ENCODE measurements around the gene HAO2.

DNA sequence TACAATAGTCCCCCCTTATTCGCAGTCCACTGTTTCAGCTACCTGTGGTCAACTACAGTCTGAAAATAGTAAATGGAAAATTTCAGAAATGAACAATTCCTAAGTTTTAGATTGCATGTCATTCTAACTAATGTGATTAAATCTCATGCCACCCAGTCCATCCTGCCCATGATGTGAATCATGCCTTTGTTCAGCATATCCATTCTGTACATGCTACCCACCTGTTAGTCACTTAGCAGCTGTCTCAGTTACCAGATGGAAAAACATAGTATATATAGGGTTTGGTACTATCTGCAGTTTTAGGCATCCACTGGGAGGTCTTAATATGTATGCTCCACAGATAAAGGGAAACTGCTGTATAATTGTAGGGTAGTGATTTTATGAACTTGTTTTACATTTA, 16.6 kb upstream of the HAO2 start:
- TF ChIP-seq EZH2 (IDR thresholded peaks at IDR 0.05; ENCODE audit: borderline replicate concordance, low read depth, low read length, severe bottlenecking), result no peak
- TF ChIP-seq, protein P1, sequence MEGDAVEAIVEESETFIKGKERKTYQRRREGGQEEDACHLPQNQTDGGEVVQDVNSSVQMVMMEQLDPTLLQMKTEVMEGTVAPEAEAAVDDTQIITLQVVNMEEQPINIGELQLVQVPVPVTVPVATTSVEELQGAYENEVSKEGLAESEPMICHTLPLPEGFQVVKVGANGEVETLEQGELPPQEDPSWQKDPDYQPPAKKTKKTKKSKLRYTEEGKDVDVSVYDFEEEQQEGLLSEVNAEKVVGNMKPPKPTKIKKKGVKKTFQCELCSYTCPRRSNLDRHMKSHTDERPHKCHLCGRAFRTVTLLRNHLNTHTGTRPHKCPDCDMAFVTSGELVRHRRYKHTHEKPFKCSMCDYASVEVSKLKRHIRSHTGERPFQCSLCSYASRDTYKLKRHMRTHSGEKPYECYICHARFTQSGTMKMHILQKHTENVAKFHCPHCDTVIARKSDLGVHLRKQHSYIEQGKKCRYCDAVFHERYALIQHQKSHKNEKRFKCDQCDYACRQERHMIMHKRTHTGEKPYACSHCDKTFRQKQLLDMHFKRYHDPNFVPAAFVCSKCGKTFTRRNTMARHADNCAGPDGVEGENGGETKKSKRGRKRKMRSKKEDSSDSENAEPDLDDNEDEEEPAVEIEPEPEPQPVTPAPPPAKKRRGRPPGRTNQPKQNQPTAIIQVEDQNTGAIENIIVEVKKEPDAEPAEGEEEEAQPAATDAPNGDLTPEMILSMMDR (IDR thresholded peaks at IDR 0.05; ENCODE audit: borderline replicate concordance, extremely low read depth, low read length, poor library complexity, severe bottlenecking), result no peak
